KMS-11 (cell line): ENCODE measurements around the gene H19.

Source experiments
- H2AFZ ChIP-seq: fragments of 200-600 bp; sonication (generic); 2 replicates; pipeline ENCODE4 v1.6.1; 2016; ENCODE audit warnings: antibody characterized with exemption, mixed run types, low read depth
- H3K27ac ChIP-seq: fragments of 200-600 bp; sonication (generic); 2 replicates; pipeline ENCODE4 v1.6.1; 2016; ENCODE audit warnings: mild to moderate bottlenecking, mixed run types
- H3K27me3 ChIP-seq: fragments of 200-600 bp; sonication (generic); 2 replicates; pipeline ENCODE4 v1.6.1; 2017; ENCODE audit warnings: mild to moderate bottlenecking, low read depth, mixed run types, moderate library complexity; ENCODE audit not compliant: insufficient read depth
- H3K36me3 ChIP-seq: fragments of 200-600 bp; sonication (generic); 2 replicates; pipeline ENCODE4 v1.6.1; 2017; ENCODE audit warnings: mild to moderate bottlenecking, mixed run types; ENCODE audit not compliant: insufficient read depth
- H3K4me1 ChIP-seq: fragments of 200-600 bp; sonication (generic); 2 replicates; pipeline ENCODE4 v1.6.1; 2016; ENCODE audit warnings: mild to moderate bottlenecking, low read depth, mixed run types; ENCODE audit not compliant: poor library complexity, severe bottlenecking
- H3K4me2 ChIP-seq: fragments of 200-600 bp; sonication (generic); 2 replicates; pipeline ENCODE4 v1.7.0; 2016; ENCODE audit warnings: mild to moderate bottlenecking, mixed run types
- H3K4me3 ChIP-seq: fragments of 200-600 bp; sonication (generic); IDR thresholded peaks from 2 replicates; pipeline ENCODE4 v1.6.1; 2017; ENCODE audit warnings: low read depth, low read length, mixed read lengths; ENCODE audit not compliant: insufficient read depth
- H3K79me2 ChIP-seq: fragments of 200-600 bp; sonication (generic); 2 replicates; pipeline ENCODE4 v1.6.1; 2016; ENCODE audit warnings: low read depth, mixed run types; ENCODE audit not compliant: insufficient read depth
- H3K9ac ChIP-seq: fragments of 200-600 bp; sonication (generic); 2 replicates; pipeline ENCODE4 v1.6.1; 2016; ENCODE audit warnings: mild to moderate bottlenecking, mixed run types
- H4K20me1 ChIP-seq: fragments of 200-600 bp; sonication (generic); 2 replicates; pipeline ENCODE4 v1.6.1; 2016; ENCODE audit warnings: mild to moderate bottlenecking, mixed run types; ENCODE audit not compliant: insufficient read depth
- CTCF ChIP-seq: fragments of 200-600 bp; sonication (generic); conservative IDR thresholded peaks from 2 replicates; pipeline ENCODE4 v1.6.1; 2017; ENCODE audit warnings: low read depth, mild to moderate bottlenecking, antibody characterized with exemption, low read length, moderate library complexity, mixed read lengths

The H19 gene

DNA sequence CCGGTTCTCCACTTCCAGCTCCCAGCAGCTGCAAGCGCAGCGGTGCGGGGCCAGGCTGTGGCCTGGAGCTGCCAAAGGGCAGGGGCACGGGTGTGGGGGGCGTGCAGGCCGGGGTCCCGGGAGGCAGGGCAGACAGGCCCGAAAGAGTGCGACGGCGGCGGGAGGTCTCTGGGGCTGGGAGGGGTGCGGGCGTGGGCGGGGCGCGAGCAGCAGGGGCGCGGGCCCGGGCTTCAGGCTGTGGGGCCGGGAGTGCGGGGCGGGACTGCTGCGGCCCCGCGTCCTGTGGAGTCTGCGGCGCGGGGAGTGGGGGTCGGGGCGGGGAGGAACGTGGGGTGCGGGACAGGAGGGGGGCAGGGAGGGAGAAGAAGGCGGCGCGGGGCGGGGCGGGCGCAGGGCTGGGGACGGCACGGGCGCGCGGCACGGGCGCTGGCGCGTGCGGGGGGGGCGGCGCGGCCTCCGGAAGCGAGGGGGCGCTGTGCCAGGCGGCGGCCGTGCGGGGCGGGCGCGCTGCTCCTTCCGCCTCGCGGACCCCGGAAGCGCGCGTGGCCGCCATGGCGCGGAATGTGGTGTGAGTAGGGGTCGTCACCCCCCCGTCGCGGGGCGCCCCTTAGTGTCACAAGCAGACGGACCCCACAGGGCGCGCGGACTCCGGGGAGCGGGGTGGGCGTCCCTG, 50.7 kb downstream of the H19 start, which contains the start of gene MRPL23:
Gene MRPL23 (plus strand): TSS at position 521 of the 673 bp plus-strand sequence. CDS start 31 bp downstream, at position 552.
- Histone ChIP-seq H3K27me3 (peaks cover 7% of the 10 kb centered on the region; the same call in 1 of the 2 replicates), H3K9ac (no peak within 1 kb of the TSS), H3K4me1 (peaks cover 11% of the 10 kb centered on the region), H3K4me2 (no peak within 1 kb of the TSS), H3K79me2 (no peaks in the 10 kb centered on the region), H3K36me3 (no peaks in the 10 kb centered on the region), H2AFZ (no peak within 1 kb of the TSS), H3K4me3 (no peak within 1 kb of the TSS), H4K20me1 (no peaks in the 10 kb centered on the region), H3K27ac (no peak within 1 kb of the TSS)
- TF ChIP-seq CTCF: no peak
